ENCODE results near the gene AKR1C2.

Gene AKR1C2

DNA sequence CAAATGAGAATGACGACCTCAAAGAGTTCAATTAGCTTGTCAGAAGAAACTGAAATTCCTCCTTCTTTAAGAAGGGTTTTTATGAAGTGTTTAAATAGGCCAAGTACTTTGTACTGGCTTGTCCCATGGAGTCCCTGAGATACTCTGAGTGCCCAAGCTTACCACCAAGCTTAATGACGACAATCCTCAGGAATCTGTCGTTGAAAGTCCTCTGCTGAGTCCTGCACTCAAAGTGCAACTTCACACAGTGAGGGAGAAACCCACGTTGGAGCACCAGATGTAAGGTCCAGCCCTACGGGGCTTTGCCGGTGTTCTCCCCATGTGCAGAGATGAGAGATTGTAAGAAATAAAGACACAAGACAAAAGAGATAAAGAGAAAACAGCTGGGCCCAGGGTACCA lies 42.8 kb upstream of the AKR1C2 start:
- H3K27ac ChIP-seq (ENCODE audit: low read length) = no peak overlapping the region
- H4K20me1 ChIP-seq (ENCODE audit: insufficient read depth, low read length) = no peaks in the 10 kb centered on the region
- H3K9ac ChIP-seq (ENCODE audit: low read length) = no peak overlapping the region
- DNase-seq = no peak
- TF ChIP-seq EZH2 (optimal IDR thresholded peaks at IDR 0.05; ENCODE audit: low read depth, low read length) (no peak), CTCF (IDR thresholded peaks at IDR 0.05; ENCODE audit: low read length) (no peak), EZH2phosphoT487 (IDR thresholded peaks at IDR 0.05; ENCODE audit: low read length) (no peak)
- H2AFZ ChIP-seq (ENCODE audit: low read length) = no peak overlapping the region
- no peaks in the 10 kb centered on the region for H3F3A ChIP-seq (ENCODE audit: insufficient read depth, low read length)
- H3K4me1 ChIP-seq (ENCODE audit: low read length) = no peaks in the 10 kb centered on the region
- H3K9me2 ChIP-seq (replicated peaks; ENCODE audit: insufficient read depth, low read length) = no peaks in the 10 kb centered on the region
- no peak overlapping the region for H3K4me3 ChIP-seq (ENCODE audit: low read length)
- H3K4me2 ChIP-seq (ENCODE audit: low read depth, low read length) = no peak overlapping the region
- no peaks in the 10 kb centered on the region for H3K36me3 ChIP-seq (replicated peaks; ENCODE audit: insufficient read depth, low read length)
- H3K27me3 ChIP-seq (replicated peaks; ENCODE audit: insufficient read depth, low read length) = no peaks in the 10 kb centered on the region
- no peaks in the 10 kb centered on the region for H3K79me2 ChIP-seq (ENCODE audit: low read length)
- no peaks in the 10 kb centered on the region for H3K9me3 ChIP-seq (replicated peaks; ENCODE audit: insufficient read depth, low read length)

GRCh38 chr10:5045095-5045494 lies 41.4 kb upstream of the AKR1C2 start:
- TF ChIP-seq EZH2 (optimal IDR thresholded peaks at IDR 0.05; ENCODE audit: low read depth, low read length) (no peak), CTCF (IDR thresholded peaks at IDR 0.05; ENCODE audit: low read length) (no peak), EZH2phosphoT487 (IDR thresholded peaks at IDR 0.05; ENCODE audit: low read length) (no peak)
- DNase-seq = no peak

GRCh38 chr10:5043716-5044115 lies 40.1 kb upstream of the AKR1C2 start:
- no peak for DNase-seq
- Histone ChIP-seq H3K9ac (ENCODE audit: low read length) (no peak overlapping the region), H3K4me1 (ENCODE audit: low read length) (no peaks in the 10 kb centered on the region), H3F3A (ENCODE audit: insufficient read depth, low read length) (no peaks in the 10 kb centered on the region), H3K4me3 (ENCODE audit: low read length) (no peak overlapping the region), H3K27me3 (replicated peaks; ENCODE audit: insufficient read depth, low read length) (no peaks in the 10 kb centered on the region), H3K9me3 (replicated peaks; ENCODE audit: insufficient read depth, low read length) (no peaks in the 10 kb centered on the region), H3K27ac (ENCODE audit: low read length) (no peak overlapping the region), H3K4me2 (ENCODE audit: low read depth, low read length) (no peak overlapping the region), H3K9me2 (replicated peaks; ENCODE audit: insufficient read depth, low read length) (no peaks in the 10 kb centered on the region), H2AFZ (ENCODE audit: low read length) (no peak overlapping the region), H3K79me2 (ENCODE audit: low read length) (no peaks in the 10 kb centered on the region), H3K36me3 (replicated peaks; ENCODE audit: insufficient read depth, low read length) (no peaks in the 10 kb centered on the region), H4K20me1 (ENCODE audit: insufficient read depth, low read length) (no peaks in the 10 kb centered on the region)
- TF ChIP-seq CTCF (IDR thresholded peaks at IDR 0.05; ENCODE audit: low read length) (no peak), EZH2 (optimal IDR thresholded peaks at IDR 0.05; ENCODE audit: low read depth, low read length) (no peak), EZH2phosphoT487 (IDR thresholded peaks at IDR 0.05; ENCODE audit: low read length) (no peak)

More at GRCh38 chr10:5045095-5045494, 41.4 kb upstream of the AKR1C2 start:
- Histone ChIP-seq H2AFZ (ENCODE audit: low read length) (no peak overlapping the region), H3K9ac (ENCODE audit: low read length) (no peak overlapping the region), H3K27me3 (replicated peaks; ENCODE audit: insufficient read depth, low read length) (no peaks in the 10 kb centered on the region), H4K20me1 (ENCODE audit: insufficient read depth, low read length) (no peaks in the 10 kb centered on the region), H3K9me3 (replicated peaks; ENCODE audit: insufficient read depth, low read length) (no peaks in the 10 kb centered on the region), H3K9me2 (replicated peaks; ENCODE audit: insufficient read depth, low read length) (no peaks in the 10 kb centered on the region), H3K4me1 (ENCODE audit: low read length) (no peaks in the 10 kb centered on the region), H3K4me2 (ENCODE audit: low read depth, low read length) (no peak overlapping the region), H3K4me3 (ENCODE audit: low read length) (no peak overlapping the region), H3K36me3 (replicated peaks; ENCODE audit: insufficient read depth, low read length) (no peaks in the 10 kb centered on the region), H3K27ac (ENCODE audit: low read length) (no peak overlapping the region), H3K79me2 (ENCODE audit: low read length) (no peaks in the 10 kb centered on the region), H3F3A (ENCODE audit: insufficient read depth, low read length) (no peaks in the 10 kb centered on the region)

Measured in MM.1S (cell line).